ENCODE results near the gene EYS.
"Not testable (repeated sequence)": the region's sequence is repeated elsewhere in the genome, so short reads cannot be mapped to it uniquely, and the experiment has no call there.

The EYS gene

DNA sequence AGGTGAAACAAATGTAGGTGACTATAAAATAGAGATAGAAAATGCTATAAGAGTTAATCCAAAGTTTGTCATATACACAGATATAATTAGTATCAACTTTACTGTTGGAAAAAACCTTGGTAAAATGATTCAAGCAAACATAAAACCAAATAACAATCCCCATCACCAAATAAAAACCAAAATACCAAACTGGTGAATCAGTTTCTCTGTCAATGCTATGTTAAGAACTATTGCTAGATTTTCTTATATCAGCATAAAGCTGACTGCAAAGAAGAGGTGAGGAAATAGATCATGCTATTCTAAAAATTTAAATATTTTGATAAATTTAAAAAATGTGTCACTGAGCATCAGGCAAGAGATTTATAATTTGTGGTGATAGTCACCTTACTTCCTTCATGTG, 1413.0 kb downstream of the EYS start:
- no peak for DNase-seq (ENCODE audit: low read depth)

DNA sequence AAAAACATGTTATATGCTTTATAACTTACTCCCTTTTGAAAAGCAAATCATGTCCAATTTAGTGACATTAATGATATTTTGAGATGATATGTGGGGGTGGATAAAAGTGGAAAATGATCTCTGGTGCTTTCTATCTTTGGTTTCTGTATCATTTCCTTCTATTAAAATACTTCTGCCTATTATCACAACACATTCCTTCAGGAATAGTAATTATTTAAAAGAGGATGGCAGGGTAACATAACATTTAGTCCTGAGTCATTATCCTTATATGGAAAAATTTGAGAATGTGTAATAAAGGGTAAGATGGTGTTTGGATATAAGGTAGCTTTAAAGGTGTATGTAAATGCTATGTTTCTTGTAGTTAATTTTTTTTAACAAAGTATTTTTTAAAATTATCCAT, 1413.7 kb downstream of the EYS start:
- DNase-seq (ENCODE audit: low read depth), result no peak

DNA sequence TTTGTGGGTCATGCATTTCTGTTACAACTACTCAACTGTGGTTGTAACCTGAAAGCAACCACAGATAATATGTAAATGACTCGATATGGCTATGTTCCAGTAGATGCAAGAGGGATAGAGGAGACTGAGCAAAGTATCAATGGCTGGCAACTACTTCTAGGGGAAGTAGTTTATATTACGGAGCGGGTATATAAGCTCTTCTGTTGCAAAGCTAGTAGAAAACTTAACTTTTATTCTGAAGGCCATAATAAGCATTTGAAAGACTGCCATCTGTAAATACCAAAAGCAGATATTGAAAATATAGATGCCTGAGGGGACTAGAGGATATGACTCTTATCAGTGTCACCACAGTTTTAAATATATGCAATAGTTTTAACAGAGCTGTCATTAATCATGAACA, 1416.2 kb downstream of the EYS start:
- no peak for DNase-seq (ENCODE audit: low read depth)

DNA sequence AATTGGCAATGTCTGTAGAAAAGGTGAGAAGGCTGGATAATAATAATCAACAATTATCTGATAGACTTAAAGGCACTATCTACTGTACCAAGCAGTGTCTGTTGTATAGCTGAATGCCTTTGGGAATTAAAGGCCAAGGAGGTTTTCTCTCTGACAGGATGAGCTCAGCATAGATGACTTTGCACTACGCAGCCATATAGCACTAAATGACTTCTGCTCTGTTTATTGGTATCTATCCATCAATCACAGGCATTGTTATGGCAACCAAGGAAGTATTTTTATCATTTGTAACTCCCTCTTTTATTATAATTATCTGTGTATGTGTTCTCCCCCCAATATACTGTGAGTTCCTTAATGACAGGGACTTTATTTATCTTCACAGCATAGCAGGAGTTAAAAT, 1417.1 kb downstream of the EYS start:
- DNase-seq (ENCODE audit: low read depth), result no peak

DNA sequence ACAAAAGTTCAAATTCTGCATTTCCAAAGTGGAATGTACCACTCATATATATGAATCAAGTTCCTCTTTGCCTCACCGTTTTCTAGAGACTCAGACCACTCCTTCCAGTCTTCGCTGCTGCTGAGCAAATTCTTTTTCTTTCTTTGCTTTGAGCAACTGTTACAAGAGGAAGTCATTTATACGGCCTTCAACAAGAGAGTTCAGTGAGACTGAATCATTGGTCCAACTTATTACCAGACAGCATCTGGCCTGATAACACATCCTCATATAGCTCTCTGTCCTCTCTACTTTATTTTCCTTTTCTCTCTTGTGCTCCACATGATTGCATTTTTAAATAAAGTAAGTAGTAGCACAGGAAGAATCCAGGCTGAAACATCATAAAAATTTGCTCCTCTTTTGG, 1418.7 kb downstream of the EYS start:
- no peak for DNase-seq (ENCODE audit: low read depth)

DNA sequence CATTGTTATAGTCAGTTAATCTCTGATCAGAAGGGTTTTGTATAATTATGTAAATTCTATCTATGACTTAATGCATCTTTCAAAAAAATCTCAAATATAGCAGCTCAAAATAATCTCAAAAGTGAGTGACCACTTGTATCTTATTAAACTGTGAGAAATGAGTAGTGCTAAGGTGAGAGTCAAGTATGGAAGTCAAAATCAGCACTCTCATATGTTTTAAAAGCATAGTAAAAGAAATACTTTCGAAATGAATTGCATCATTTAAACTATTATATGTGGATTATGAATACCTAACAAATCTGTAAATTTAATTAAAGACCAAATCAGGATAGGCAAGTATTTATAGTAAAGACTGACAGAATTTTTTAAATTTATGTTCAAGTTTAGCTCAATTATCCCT, 1425.9 kb downstream of the EYS start:
- DNase-seq (ENCODE audit: low read depth), result no peak

DNA sequence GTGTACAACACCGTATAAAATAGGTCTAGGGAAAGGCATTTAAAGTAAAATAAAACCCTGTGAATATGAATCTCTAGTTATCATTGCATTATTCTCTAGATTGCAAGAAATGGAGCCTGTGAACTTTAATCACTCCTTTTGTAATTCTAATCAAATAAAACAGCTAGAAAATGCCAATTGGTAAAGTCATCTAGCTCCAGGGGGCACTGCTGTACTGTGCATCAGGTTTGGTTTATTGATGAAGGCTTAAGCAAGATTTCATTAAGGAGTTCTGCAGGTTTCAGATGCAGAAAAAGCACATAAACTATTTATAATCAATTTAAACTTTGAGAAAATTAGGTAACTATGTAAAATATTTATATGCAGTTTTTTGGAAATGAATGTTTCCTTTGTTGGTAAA, 1426.5 kb downstream of the EYS start:
- no peak for DNase-seq (ENCODE audit: low read depth)

DNA sequence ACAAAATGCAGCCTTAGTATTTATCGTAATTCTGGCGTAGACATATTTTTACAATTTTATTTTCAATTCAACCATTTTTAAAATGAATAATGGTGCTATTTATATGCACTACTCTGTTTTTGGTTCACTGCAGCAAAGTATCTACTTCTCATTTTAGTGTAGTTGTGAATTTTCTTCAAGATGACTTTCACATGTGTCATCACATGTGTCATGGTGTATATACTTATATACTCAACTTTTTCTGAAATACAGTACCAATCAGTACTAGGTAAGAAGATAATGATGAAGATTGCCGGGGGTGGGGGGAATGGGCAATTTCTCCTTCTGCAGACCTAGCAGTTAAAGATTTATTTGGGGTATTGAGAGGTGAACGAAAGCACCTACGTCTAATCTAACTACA, 1436.9 kb downstream of the EYS start:
- DNase-seq (ENCODE audit: low read depth), result no peak

DNA sequence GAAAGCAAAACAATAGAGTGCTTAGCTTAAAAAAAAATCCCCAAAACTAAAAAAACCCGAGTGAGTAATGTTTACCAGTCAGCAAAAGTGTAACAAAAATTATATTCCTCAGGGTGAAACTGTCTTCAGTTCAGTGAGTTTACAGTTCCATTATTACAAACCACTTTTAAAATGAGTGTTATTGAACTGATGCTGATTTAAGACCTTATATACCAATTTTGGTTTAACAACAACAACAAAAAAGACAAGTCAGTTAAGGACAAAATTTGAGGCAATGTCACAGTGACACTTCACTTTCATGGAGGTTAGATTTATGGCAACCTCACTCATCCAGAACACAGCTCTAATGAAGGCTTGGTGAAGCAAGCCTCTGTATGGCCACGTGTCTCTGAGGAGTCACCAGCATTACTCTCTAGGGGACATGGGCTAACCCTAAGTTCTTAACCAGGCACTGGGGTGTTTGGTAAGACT, 1440.6 kb downstream of the EYS start:
- DNase-seq (ENCODE audit: low read depth), result no peak

DNA sequence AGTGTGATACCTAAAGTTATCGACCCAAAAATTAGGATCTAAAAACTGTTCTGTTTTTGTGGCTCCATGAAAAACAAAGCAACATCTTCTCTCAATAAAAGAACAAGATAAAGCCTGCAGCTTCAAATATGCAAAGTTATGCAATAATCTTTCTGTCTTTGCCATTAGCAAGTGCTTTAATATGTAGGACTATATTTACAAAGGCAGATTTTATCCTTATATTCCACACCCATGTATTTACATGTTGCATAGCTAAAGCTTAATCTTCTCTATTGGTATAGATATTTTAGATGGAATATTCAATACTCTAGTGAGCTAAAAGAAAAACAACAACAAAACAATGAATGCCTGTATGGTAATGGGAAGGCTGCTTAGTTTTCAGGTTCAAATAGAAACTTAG, 1443.2 kb downstream of the EYS start:
- DNase-seq (ENCODE audit: low read depth), result no peak

DNA sequence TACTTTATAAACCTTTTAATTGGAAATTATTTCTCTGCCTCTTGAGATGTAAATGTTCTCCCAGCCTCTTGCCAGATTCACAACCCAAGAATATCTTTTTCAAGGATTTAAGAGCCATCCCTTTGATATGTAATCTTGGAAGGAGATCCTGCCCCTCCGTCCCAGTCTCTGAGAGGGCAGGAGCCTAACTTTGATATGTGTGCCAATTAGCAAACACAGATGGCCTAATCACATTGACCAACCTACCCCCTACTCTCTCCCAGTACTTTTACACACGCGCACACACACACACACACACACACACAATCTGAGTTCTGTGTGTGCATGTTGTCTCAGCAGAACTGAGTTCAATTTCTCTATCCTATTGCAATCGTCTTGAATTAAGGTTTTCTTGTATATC, 1447.7 kb downstream of the EYS start:
- no peak for DNase-seq (ENCODE audit: low read depth)

DNA sequence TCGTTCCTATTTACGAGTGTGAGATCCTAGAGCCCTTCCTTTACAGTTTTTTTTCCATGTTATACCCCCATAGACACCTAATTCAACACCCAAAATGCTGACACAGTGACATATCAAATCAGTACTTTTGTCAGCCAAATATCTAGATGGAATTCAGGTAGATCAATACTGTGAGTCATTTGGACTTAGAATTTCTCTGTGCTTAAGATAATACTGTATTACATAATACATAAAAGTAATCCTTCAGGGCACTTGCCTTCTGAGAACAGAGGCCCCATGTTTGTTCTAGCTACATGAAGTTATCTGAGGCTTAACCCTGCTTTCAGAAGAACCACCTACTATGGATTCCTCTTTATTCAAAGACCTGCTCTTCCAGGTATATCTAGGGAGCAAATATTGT, 1448.3 kb downstream of the EYS start:
- no peak for DNase-seq (ENCODE audit: low read depth)

DNA sequence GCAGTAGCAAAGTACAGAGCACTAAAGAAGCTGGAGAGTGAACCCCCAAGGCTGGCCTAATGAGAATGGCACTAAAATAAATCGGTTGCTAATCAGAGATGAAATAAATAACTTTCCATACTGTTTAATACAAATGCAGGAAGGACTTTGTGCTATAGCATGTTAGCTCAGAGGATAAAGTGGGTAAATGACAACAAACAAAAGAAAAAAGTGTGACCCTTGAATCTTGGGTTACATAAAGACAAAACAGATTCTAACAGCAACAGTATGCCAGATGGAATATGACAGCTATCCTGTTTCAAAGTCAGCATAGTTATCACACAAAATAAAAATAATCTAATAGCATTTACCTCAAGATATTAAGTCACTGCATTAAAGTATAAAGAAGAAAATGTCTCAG, 1448.7 kb downstream of the EYS start:
- no peak for DNase-seq (ENCODE audit: low read depth)

DNA sequence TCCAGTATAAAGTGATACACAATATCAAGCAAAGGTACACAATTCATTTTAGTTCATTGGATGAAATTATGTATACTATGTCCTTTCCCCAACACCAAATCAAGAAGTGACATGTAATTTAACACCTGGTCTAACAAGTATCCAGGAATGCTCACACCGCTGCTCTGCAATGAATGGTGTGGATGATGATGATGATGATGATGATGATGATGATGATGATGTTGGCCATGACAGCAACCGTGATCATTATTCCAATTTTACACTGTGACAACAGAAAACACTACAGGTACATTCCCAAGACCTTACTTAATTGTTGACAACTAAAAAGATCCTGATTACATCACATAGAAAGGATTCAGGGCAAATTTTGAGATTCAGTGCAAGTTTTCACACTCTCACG, 1449.4 kb downstream of the EYS start:
- no peak for DNase-seq (ENCODE audit: low read depth)

DNA sequence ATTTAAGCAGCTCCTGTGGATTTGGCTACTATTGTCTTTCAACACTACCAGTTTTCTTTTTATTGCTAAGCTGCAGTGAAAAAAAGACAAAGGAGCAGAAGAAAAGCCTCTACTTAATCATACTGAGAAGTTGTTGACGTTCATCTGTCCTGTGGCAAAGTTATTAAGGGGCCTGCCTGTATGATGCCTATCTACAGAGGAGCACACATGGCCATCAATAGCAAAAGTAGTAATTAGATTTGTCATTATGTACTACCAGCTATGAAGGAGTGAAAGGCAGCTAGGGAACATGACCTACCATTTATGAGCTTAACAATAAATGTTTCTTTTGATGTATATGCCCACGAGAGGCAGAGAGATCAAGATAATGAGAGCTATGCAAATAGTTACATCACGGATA, 1450.5 kb downstream of the EYS start:
- no peak for DNase-seq (ENCODE audit: low read depth)

DNA sequence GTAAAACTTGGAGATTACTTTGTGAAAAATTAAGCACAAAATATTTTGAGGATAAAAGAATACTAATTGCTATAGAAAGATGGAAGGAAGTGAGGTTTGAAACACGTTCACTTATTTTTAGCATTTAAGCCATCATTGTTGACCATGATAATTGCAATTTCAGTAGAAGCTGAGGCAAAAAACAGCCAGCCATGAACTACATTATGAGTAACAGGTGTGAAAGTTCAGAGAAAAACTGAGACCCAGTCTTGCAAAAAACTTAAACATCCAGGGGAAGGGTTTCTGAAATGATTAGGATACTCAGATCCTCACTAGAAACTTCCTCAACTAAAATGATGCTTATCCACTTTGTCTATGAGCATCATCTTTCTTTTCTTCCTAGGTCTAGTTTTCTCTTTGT, 1452.0 kb downstream of the EYS start:
- DNase-seq (ENCODE audit: low read depth), result no peak

DNA sequence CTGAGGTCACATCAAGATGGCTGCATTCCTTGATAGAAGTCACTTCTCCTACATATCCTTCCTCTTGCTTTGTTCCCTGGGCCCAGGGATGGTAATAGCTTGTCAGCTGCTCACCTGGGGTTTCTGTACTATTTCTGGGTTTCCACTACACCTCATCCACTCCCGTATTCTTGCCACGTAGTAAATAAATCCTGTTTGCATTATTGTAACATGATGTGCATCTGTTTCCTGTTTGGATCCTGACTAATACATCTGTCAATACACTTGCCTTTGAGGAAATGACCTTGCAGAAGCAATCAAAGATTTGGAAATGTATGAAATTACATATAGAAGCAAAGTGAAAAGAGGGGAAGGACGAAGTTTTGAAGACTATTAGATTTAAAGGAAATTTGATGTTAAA, 1452.5 kb downstream of the EYS start:
- no peak for DNase-seq (ENCODE audit: low read depth)

DNA sequence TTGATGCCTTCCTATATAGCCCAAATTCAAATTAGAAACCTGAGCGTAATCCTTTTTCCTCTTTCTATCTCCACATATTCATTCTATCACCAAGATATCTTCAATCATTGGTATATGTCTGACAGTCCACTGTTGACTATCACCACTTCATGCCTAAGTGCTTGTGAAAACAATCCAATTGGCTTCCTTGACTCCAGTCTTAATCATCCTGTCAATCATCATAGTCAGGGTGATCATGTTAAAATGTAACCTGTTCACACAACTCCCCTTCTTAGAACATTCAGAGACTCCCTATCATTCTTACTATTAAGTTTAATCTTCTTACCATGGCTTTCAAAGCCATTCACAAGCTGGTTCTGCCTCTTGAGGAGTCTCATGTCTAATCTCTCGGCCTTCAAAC, 1454.8 kb downstream of the EYS start:
- DNase-seq (ENCODE audit: low read depth), result no peak

DNA sequence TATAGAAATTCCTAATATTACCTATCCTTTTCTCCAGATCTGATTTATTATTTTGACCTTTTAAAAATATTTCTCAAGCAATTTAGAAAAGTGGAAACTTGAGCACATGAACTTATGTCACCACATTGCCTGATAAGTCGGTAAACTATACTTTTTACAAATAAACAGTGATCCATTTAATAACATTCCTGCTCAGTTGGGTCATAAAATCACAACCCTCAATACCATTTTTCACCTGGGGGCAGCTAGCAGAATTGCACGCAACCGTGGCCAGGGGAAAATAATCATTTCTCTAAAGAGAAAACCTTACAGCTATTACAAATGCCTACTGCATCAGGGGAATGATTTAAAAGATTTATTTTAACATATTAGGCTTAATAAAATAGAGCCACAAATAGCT, 1456.9 kb downstream of the EYS start:
- no peak for DNase-seq (ENCODE audit: low read depth)

DNA sequence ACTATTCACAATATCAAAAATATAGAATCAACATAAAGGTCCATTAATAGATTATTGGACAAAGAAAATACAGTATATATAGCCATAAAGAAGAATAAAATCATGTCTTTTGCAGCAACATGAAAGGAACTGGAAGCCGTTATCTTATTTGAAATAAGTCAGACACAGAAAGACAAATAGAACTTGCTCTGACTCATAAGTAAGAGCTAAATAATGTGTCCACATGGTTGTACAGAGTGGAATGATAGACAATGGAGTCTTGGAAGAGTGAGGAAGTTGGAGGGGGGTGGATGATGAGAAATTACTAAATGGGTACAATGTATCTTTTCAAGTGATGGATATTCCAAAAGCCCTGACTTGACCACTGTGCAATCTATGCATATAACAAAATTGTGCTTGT, 1457.9 kb downstream of the EYS start:
- DNase-seq (ENCODE audit: low read depth), result no peak

DNA sequence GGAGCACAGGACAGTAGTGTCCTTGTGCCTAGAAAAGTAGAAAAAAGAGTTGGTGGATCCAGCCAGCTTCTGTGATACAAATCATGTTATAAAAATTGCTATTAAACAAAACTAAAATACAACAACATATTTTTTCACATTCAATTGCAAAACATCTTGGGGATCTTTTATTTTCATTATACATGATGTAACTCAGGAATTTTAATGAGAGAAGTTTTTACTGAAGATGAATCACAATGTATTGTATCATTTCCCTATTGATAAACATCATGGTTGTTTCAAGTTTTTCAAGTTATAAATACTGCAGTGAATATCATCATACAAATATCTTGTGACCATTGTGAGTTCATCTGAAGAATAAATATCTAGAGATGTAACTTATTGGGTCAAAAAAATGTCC, 1463.4 kb downstream of the EYS start:
- DNase-seq (ENCODE audit: low read depth), result no peak

DNA sequence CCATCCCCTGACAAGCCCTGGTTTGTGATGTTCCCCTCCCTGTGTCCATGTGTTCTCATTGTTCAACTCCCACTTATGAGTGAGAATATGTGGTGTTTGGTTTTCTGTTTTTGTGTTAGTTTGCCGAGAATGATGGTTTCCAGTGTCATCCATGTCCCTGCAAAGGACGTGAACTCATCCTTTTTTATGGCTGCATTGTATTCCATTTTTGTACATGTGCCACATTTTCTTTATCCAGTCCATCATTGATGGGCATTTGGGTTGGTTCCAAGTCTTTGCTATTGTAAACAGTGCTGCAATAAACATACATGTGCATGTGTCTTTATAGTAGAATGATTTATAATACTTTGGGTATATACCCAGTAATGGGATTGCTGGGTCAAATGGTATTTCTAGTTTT, 1468.1 kb downstream of the EYS start:
- not testable (repeated sequence) for DNase-seq (ENCODE audit: low read depth)

DNA sequence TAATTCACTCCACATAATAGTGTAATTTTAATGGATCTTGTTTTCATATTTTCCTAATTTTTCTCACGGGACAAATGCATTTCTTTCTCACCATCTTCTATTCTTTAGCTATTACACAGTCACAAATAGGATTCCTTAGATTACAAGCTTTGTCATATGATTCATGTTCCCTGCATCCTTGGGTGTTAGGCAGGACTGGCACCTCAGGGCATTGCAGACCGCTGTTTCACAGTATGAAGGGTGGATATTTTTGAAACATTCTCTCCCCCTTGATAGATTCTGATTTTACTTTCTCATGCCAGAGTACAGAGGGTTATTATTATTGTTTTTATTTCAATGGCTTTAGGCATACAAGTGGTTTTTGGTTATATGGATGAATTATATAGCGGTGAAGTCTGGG, 1469.0 kb downstream of the EYS start:
- DNase-seq (ENCODE audit: low read depth), result no peak

DNA sequence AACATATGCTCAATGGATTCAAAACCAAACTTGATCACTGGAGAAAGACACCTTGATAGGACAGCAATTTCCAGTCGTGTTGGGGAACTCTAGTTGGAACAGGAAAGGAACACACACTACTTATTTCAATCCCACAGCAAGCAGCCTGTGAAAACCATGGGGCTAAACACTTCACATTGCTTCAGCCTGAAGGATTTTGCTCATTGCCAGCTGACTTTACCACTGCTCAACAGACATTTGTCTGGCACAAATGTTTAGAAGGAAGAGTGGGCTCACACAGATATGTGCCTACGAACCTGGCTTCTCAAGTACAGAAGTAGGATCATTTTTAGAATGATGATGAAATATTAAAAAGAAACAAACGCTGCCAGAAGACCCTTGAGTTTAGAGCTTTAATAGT, 1473.3 kb downstream of the EYS start:
- no peak for DNase-seq (ENCODE audit: low read depth)

DNA sequence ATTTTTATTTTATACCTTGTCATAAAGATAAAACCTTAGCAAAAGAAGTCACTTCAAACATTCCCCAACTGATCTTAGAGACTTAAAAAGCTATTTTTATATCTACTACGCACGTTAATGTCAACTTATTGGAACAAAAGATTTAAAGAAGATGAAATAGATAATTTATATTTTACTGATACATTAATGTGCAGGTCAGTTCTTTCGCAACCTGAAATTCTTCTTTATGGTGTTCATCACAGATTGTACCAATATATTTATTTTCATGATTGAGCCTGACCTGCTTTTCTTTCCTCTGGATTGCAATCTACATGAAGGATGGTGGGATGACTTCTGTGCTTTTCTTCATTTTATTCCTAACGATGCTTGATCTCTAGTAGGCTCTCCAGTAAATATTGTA, 1475.1 kb downstream of the EYS start:
- no peak for DNase-seq (ENCODE audit: low read depth)

Measured in stimulated activated CD8-positive, alpha-beta memory T cell treated with anti-CD3 and anti-CD28 coated beads, Interleukin-4, amount 100 ng/mL, for 24 hours (primary cell).